HG03196 (cell line): ENCODE measurements around the gene INPP5A.
"Not testable (repeated sequence)": the region's sequence is repeated elsewhere in the genome, so short reads cannot be mapped to it uniquely, and the experiment has no call there.

Experiments used
- ATAC-seq: cut with Tn5 transposase; IDR thresholded peaks from one replicate; pipeline ENCODE4 v1.9.1; 2021; ENCODE audit not compliant: unreplicated experiment

The INPP5A gene

DNA sequence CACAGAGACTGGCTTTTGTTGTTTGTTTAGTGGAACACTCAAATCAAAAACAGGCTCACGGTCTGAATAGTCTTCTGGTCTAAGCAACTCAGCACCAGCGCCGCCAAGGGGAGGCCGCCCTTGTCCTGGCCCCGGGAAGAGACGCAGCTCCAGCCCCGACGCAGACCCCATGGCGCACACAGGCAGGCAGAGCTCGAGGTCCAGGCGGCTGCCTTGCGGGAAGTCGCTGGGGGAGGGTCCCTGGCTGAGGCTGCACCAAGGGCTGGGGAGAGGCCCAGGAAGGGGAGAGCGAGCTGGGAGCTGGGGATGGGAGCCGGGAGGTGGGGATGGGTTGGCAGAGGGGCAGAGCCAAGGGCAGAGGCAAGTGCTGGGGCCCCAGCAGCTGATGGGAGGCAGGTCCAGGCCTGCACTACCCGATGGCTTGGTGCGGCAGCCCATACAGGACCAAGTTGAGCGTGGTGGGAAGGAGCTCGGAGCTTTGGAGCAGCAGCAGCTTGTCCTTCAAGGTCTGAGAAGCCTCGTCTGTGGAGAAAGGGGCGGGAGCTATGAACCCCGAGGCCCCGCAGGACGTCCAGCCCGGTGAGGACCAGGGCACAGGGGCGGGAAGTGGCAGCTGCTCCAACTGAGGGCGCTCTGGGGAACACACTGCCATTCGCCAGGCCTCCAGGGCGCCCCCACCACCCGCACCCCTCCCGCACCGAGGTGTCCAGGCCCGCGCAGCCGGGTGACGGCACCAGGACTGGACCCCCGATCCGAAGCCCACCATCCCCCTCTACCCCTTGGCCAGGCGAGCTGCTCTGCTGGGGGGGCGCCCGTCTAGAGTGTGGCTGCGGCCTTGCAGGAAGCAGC lies 271.0 kb downstream of the INPP5A start:
- ATAC-seq: no peak

GRCh38 chr10:132809232-132810140 lies 271.9 kb downstream of the INPP5A start:
- ATAC-seq: no peak

DNA sequence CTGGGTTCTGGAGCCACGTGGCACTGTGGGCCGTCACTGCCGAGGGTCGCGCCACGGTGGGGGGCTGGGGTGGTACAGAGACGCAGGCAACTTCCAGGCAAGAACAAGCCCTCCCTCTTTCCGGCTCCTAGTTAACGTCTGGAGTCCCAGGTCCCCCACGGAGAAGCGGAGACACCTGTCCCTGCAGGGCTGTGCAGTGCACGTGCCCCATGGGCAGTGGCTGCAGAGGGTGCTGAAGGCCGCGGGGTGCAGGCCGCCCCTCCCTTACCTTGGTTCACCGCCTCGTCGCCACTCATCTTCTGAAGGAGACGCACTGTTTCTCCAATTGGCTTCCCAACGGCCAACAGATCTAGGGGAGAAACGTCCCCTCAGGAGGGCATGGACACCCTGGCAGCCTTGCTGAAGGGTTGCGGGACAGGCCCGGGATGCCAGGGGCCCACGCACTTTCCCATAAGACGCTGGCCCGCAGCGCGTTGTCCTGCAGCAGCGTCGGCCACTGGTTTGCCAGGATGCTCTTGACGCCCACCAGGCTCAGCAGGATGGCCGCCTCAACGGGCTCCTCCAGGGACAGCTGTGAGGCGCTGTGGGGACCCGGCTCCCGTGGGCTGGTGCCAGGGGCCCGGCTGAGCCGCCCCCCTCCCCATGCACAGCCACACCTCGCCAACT lies 272.7 kb downstream of the INPP5A start:
- no peak for ATAC-seq

GRCh38 chr10:132810807-132811700 lies 273.5 kb downstream of the INPP5A start:
- ATAC-seq: no peak

- ATAC-seq: no peak
Observed at GRCh38 chr10:132811891-132812481, 274.4 kb downstream of the INPP5A start.

- no peak for ATAC-seq
Observed at GRCh38 chr10:132812520-132812919, 274.9 kb downstream of the INPP5A start.

- ATAC-seq: no peak
Observed at GRCh38 chr10:132813001-132813401, 275.4 kb downstream of the INPP5A start.

- no peak for ATAC-seq
Observed at GRCh38 chr10:132813560-132814468, 276.2 kb downstream of the INPP5A start.

GRCh38 chr10:132814469-132814856 lies 276.9 kb downstream of the INPP5A start:
- no peak for ATAC-seq

GRCh38 chr10:132815168-132815857 lies 277.7 kb downstream of the INPP5A start:
- ATAC-seq: no peak

GRCh38 chr10:132816718-132817117 lies 279.1 kb downstream of the INPP5A start:
- ATAC-seq: no peak

DNA sequence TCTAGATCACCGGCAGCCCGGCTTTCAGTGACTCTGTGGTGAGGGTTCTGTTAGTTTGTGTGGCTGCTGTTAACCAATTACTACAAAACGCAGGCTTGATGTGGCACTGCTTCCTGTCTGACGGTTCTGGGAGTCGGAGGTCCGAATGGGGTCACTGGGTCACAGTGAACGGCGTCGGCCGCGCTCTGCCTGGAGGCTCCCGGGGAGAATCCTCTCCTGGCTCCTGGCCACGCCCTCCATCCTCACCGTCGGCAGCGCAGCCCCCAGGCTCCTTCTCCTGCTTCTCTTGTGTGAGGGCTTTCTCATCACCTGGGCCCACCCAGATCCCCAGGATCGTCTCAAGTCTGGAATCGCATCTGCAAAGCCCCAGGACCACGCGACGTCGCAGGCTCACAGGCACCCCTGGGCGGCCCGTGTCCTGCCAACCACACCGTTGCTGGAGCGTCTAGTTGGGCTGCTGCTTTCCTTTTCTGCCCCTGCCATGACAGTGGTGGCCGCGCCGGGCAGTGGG lies 280.2 kb downstream of the INPP5A start:
- ATAC-seq: no peak

DNA sequence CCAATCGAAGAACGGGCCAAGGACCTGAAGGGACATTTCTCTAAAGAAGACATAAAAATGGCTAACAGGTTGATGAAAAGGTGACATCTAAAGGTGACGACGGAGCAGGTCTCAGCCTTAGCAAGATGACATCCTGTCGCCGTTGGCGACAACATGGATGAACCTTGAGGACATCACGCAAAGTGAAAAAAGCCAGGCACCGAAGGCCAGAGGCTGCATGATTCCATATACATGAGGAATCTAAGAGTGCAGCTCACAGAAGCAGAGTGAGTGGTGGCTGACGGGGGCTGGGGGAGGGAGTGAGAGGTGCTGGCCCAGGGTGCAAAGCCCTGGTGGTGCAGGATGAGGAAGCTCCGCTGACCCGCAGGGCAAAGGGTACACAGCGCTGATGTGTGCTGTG lies 282.5 kb downstream of the INPP5A start:
- ATAC-seq: no peak

- not testable (repeated sequence) for ATAC-seq
Observed at GRCh38 chr10:132825783-132826523, 288.4 kb downstream of the INPP5A start.

DNA sequence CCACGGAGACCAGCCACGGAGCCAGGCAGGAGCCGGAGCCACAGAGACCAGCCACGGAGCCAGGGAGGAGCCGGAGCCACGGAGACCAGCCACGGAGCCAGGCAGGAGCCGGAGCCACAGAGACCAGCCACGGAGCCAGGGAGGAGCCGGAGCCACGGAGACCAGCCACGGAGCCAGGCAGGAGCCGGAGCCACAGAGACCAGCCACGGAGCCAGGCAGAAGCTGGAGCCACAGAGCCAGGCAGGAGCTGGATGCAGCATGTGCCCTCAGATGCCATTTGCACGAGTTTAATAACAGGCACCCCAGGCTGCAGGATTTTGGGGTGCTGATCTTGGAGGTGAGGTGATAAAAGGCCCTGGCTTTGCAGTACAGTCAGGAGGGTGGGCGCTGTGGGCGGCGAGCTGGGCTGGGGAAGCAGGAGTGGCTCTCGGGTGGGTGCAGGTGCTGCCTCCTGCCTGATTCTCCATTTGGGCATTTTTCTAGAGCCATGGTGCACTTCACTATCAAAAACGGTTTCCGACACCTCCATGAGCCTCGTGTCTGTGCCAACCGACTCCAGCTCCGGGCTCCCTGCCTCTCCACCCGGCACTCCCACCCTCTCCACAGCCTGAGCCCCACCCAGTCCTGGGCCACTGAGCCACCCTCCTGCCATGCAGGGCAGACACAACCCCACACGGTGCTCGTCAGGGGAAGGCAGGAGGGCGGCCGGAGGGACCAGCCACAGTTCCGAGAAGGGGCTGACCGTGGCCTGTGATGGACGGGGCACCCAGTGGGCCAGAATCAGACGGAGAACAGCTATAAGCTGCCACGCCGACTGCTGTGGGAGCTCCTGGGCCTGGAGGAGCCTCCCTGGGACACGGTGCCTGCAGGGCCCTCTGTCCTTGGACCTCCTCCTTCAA lies 289.2 kb downstream of the INPP5A start:
- ATAC-seq: no peak

DNA sequence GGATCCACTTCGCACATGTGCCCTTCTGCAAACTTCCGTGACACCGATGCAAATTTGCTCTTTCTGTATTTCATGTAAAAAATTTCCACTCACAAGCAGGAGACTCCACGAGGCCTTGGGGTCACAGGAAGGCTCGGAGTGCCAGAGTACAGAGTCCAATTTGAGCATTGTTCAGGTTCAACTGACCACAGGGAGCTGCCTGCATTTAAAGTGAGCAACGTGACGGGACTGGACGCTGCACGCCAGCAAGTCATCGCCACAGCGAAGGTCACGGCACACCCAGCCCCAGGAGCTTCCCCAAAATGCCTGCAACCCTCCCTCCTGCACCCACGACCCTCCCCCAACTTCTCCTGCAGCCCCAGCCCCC lies 289.8 kb downstream of the INPP5A start:
- no peak for ATAC-seq
